ENCODE measurements around the gene NR1H3.

DNA sequence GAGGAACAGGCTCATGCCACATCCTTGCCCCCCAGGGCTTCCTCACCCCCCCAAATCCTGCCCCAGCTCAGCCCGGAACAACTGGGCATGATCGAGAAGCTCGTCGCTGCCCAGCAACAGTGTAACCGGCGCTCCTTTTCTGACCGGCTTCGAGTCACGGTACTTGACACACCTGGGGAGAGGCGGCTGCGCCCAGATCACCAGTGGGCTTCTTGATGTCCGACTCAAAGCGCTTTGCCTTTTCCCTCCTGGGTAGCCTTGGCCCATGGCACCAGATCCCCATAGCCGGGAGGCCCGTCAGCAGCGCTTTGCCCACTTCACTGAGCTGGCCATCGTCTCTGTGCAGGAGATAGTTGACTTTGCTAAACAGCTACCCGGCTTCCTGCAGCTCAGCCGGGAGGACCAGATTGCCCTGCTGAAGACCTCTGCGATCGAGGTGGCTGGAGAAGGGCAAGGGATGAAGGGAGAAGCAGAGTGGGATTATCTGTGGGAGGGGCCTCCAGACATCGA lies 3.5 kb downstream of the NR1H3 start:
- TF ChIP-seq, protein P1, sequence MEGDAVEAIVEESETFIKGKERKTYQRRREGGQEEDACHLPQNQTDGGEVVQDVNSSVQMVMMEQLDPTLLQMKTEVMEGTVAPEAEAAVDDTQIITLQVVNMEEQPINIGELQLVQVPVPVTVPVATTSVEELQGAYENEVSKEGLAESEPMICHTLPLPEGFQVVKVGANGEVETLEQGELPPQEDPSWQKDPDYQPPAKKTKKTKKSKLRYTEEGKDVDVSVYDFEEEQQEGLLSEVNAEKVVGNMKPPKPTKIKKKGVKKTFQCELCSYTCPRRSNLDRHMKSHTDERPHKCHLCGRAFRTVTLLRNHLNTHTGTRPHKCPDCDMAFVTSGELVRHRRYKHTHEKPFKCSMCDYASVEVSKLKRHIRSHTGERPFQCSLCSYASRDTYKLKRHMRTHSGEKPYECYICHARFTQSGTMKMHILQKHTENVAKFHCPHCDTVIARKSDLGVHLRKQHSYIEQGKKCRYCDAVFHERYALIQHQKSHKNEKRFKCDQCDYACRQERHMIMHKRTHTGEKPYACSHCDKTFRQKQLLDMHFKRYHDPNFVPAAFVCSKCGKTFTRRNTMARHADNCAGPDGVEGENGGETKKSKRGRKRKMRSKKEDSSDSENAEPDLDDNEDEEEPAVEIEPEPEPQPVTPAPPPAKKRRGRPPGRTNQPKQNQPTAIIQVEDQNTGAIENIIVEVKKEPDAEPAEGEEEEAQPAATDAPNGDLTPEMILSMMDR (conservative IDR thresholded peaks at IDR 0.05 in 1 of 2, IDR thresholded peaks at IDR 0.05 in 1 of 2; ENCODE audit: low read depth in 1 of 2, low read length in 2 of 2) = no peak
- TF ChIP-seq EZH2 (IDR thresholded peaks at IDR 0.05; ENCODE audit: low read length, missing control alignments) = no peak

Data from fibroblast of lung (primary cell).